ENCODE measurements around the gene LPAR1. TPM values are rescaled to one million over a fixed set of nuclear protein-coding genes. Genes with fewer than 3 reads are reported as not detected.

Gene LPAR1
- total RNA-seq, 1 donor from 2014 or later = 5.6 TPM

DNA sequence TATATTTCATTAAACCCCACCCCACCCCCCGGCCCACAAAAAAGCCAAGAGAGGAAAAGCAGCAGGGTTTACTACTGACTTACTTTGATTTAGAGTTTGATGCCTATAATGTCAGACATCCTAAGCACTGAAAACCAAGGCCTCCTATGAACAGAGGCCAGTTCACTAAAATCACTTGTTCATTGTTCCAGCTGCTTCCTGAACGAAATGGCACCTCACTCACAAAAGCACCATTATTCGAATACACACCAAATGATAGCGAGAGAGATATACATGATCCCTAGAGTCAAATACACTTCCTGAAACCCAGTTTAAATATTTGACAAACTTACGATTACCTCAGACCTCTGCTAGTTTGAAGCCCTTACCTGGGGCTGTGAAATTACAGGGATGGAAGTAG, 66.6 kb downstream of the LPAR1 start:
- Mint-ChIP-seq H3K27ac (ENCODE audit: unreplicated experiment) (no peak overlapping the region), H3K4me3 (ENCODE audit: unreplicated experiment) (no peak overlapping the region)

DNA sequence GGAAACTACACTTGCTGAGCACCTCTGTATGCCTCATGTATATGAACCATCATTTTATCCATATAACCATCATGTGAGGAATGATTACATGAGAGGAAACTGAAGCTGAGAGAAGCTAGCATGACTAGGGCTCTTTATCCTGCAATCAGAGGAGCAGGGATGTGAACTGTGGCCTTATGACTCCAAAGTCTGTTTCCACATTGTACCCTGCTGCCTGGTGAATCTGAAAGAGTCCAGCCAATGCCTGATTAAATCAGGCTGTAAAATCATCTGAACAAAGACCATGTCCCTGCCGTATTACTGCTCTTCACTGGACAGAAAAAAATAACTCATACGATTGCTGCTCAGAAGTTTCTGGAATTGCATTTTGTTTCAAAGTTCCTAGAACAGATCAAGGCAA, 67.0 kb downstream of the LPAR1 start:
- TF ChIP-seq, protein P1, sequence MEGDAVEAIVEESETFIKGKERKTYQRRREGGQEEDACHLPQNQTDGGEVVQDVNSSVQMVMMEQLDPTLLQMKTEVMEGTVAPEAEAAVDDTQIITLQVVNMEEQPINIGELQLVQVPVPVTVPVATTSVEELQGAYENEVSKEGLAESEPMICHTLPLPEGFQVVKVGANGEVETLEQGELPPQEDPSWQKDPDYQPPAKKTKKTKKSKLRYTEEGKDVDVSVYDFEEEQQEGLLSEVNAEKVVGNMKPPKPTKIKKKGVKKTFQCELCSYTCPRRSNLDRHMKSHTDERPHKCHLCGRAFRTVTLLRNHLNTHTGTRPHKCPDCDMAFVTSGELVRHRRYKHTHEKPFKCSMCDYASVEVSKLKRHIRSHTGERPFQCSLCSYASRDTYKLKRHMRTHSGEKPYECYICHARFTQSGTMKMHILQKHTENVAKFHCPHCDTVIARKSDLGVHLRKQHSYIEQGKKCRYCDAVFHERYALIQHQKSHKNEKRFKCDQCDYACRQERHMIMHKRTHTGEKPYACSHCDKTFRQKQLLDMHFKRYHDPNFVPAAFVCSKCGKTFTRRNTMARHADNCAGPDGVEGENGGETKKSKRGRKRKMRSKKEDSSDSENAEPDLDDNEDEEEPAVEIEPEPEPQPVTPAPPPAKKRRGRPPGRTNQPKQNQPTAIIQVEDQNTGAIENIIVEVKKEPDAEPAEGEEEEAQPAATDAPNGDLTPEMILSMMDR (IDR thresholded peaks at IDR 0.05; ENCODE audit: unreplicated experiment) = no peak
- Mint-ChIP-seq H3K4me3 (ENCODE audit: unreplicated experiment) (no peak overlapping the region), H3K36me3 (ENCODE audit: low read depth, unreplicated experiment) (no peaks in the 10 kb centered on the region), H3K27ac (ENCODE audit: unreplicated experiment) (no peak overlapping the region), H3K4me1 (ENCODE audit: unreplicated experiment) (peaks cover 8% of the 10 kb centered on the region), H3K27me3 (ENCODE audit: unreplicated experiment) (no peaks in the 10 kb centered on the region), H3K9me3 (ENCODE audit: unreplicated experiment) (no peaks in the 10 kb centered on the region)
- no peak for DNase-seq (ENCODE audit: low spot score)

More for the DNA sequence above, 66.6 kb downstream of the LPAR1 start:
- DNase-seq (ENCODE audit: low spot score) = no peak
- no peaks in the 10 kb centered on the region for H3K27me3 Mint-ChIP-seq (ENCODE audit: unreplicated experiment)
- peaks cover 7% of the 10 kb centered on the region for H3K4me1 Mint-ChIP-seq (ENCODE audit: unreplicated experiment)
- no peaks in the 10 kb centered on the region for H3K36me3 Mint-ChIP-seq (ENCODE audit: low read depth, unreplicated experiment)
- TF ChIP-seq, protein P1 (IDR thresholded peaks at IDR 0.05; ENCODE audit: unreplicated experiment) = no peak
- H3K9me3 Mint-ChIP-seq (ENCODE audit: unreplicated experiment) = no peaks in the 10 kb centered on the region

DNA sequence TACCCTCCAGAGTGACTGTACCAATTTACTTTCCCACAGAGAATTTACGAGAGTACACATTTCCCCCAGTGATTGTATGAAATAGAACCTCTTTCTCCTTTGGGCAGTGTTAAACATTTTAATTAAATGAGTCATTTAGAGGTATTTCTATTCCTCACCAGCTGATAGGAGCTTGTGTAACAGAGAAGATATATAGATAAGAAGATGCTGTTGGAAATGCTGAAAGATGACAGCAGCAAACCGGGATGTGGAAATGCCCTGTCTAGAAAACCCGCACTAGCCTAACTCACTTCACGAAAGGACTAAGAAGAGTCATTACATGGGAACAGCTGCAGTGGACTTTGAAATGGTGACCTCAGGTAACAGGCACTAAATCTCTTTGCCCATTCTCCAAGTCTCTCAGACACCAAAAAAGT, 68.3 kb downstream of the LPAR1 start:
- H3K4me1 Mint-ChIP-seq (ENCODE audit: unreplicated experiment) = peaks cover 5% of the 10 kb centered on the region
- no peak overlapping the region for H3K4me3 Mint-ChIP-seq (ENCODE audit: unreplicated experiment)
- TF ChIP-seq, protein P1 (IDR thresholded peaks at IDR 0.05; ENCODE audit: unreplicated experiment) = no peak
- no peak overlapping the region for H3K27ac Mint-ChIP-seq (ENCODE audit: unreplicated experiment)
- no peak for DNase-seq (ENCODE audit: low spot score)
- no peaks in the 10 kb centered on the region for H3K9me3 Mint-ChIP-seq (ENCODE audit: unreplicated experiment)
- no peaks in the 10 kb centered on the region for H3K27me3 Mint-ChIP-seq (ENCODE audit: unreplicated experiment)
- peaks cover 4% of the 10 kb centered on the region for H3K36me3 Mint-ChIP-seq (ENCODE audit: low read depth, unreplicated experiment)

DNA sequence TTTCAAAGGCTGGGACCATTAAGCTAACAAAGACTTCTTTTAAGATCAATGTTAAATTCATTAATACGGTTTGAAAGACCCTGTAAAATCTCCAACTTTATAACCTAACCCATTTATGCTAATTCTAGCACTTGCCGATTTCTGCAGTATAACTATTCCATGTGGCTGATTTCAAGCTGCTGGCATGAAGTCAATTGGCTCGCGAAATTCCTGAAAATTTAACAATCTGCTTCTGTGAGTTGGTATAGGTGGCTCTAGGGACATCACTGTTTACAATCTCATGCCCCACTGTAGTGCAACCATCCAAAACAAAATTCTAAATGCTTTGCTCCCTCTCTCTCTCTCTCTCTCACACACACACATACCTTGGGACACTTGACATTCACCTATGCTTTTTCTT, 70.2 kb downstream of the LPAR1 start:
- Mint-ChIP-seq H3K27me3 (ENCODE audit: unreplicated experiment) (no peaks in the 10 kb centered on the region), H3K36me3 (ENCODE audit: low read depth, unreplicated experiment) (peaks cover 4% of the 10 kb centered on the region), H3K4me1 (ENCODE audit: unreplicated experiment) (peaks cover 5% of the 10 kb centered on the region), H3K27ac (ENCODE audit: unreplicated experiment) (no peak overlapping the region), H3K9me3 (ENCODE audit: unreplicated experiment) (no peaks in the 10 kb centered on the region), H3K4me3 (ENCODE audit: unreplicated experiment) (no peak overlapping the region)
- TF ChIP-seq, protein P1 (IDR thresholded peaks at IDR 0.05; ENCODE audit: unreplicated experiment) = no peak
- no peak for DNase-seq (ENCODE audit: low spot score)

DNA sequence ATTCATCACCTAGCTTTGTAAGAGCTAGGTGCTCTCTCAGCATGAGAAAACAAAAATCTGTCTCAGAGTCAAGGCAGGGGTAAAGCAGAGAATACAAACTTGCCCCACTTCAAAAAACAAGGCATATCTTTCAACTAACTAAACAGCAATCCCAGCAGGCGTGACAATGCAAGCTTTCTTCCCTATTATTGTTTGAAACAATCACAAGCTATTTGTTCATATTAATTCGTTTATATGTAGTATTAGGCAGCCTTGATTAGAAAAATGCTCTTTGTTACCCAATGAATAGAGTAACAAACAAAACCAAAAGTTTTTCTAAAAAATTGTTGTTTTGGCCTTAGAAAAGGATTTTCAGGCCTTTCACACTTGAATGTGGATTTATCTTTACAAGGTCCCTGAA, 71.1 kb downstream of the LPAR1 start:
- peaks cover 5% of the 10 kb centered on the region for H3K4me1 Mint-ChIP-seq (ENCODE audit: unreplicated experiment)

More for the DNA sequence above, 71.1 kb downstream of the LPAR1 start:
- H3K36me3 Mint-ChIP-seq (ENCODE audit: low read depth, unreplicated experiment) = peaks cover 4% of the 10 kb centered on the region
- no peaks in the 10 kb centered on the region for H3K27me3 Mint-ChIP-seq (ENCODE audit: unreplicated experiment)
- no peak for DNase-seq (ENCODE audit: low spot score)
- no peak overlapping the region for H3K4me3 Mint-ChIP-seq (ENCODE audit: unreplicated experiment)
- H3K9me3 Mint-ChIP-seq (ENCODE audit: unreplicated experiment) = no peaks in the 10 kb centered on the region
- TF ChIP-seq, protein P1 (IDR thresholded peaks at IDR 0.05; ENCODE audit: unreplicated experiment) = no peak
- no peak overlapping the region for H3K27ac Mint-ChIP-seq (ENCODE audit: unreplicated experiment)
